HEK293 (cell line): ENCODE data around the gene ALOX5.
"Not testable (repeated sequence)": the region's sequence is repeated elsewhere in the genome, so short reads cannot be mapped to it uniquely, and the experiment has no call there.

Source experiments
- CTCF ChIA-PET: fragments of 350-600 bp; formaldehyde crosslinking; extraction: SDS; loops from one replicate; lab custom pipeline; 2021; ENCODE audit warnings: antibody characterized with exemption; lab: Yijun Ruan, JAX
- POLR2A ChIA-PET: fragments of 300-600 bp; formaldehyde crosslinking; extraction: SDS; loops from one replicate; lab custom pipeline; 2020; ENCODE audit warnings: antibody characterized with exemption, inconsistent platforms; lab: Yijun Ruan, JAX
- H3K27ac ChIP-seq: fragments of 200-500 bp; sonication (Bioruptor generic); 2 replicates; pipeline ENCODE4 v1.5.1; 2014; ENCODE audit warnings: low read depth, low read length, control low read depth, inconsistent platforms; ENCODE audit errors: extremely low read depth
- H3K36me3 ChIP-seq, 2 experiments: fragments of 200-500 bp in 1 of 2; sonication (Bioruptor generic) in 1 of 2; 1 replicate in 1 of 2; 2 replicates in 1 of 2; pipeline ENCODE4 v1.5.1; 2014 to 2017; ENCODE audit warnings: inconsistent platforms in 2 of 2, low read length in 2 of 2; ENCODE audit not compliant: control insufficient read depth in 2 of 2, insufficient read depth in 1 of 2
- H3K4me1 ChIP-seq: fragments of 200-500 bp; sonication (Bioruptor generic); 2 replicates; pipeline ENCODE4 v1.5.1; 2014; ENCODE audit warnings: mild to moderate bottlenecking, low read length, inconsistent platforms; ENCODE audit not compliant: control insufficient read depth, insufficient read depth
- H3K4me3 ChIP-seq: 2 replicates; pipeline ENCODE4 v1.5.1; 2011; ENCODE audit warnings: low read depth, mild to moderate bottlenecking, control low read depth, low read length, moderate library complexity
- H3K9me3 ChIP-seq: fragments of 200-500 bp; sonication (Bioruptor generic); 2 replicates; pipeline ENCODE4 v1.5.1; 2014; ENCODE audit warnings: low read depth, low read length, inconsistent platforms; ENCODE audit not compliant: control insufficient read depth, insufficient read depth
- FEZF1 ChIP-seq: fragments of 450-650 bp; formaldehyde crosslinking; IDR thresholded peaks from 2 replicates; pipeline ENCODE4 v1.5.1; 2016; ENCODE audit warnings: missing biosample characterization, missing genetic modification characterization
- GLIS1 ChIP-seq: fragments of 450-650 bp; formaldehyde crosslinking; IDR thresholded peaks from 2 replicates; pipeline ENCODE4 v1.5.1; 2016; ENCODE audit warnings: missing biosample characterization, missing genetic modification characterization
- MEIS1 ChIP-seq: sonication (generic); formaldehyde crosslinking; IDR thresholded peaks from 2 replicates; pipeline ENCODE4 v1.8.1; 2022; ENCODE audit warnings: missing genetic modification reagents, mild to moderate bottlenecking, borderline replicate concordance
- SP7 ChIP-seq: fragments of 450-650 bp; formaldehyde crosslinking; IDR thresholded peaks from 2 replicates; pipeline ENCODE4 v1.5.1; 2016; ENCODE audit warnings: missing biosample characterization, missing genetic modification characterization
- ZBTB6 ChIP-seq: fragments of 450-650 bp; formaldehyde crosslinking; IDR thresholded peaks from 2 replicates; pipeline ENCODE4 v1.5.1; 2017; ENCODE audit warnings: missing biosample characterization, missing genetic modification characterization
- ZEB2 ChIP-seq: fragments of 450-650 bp; formaldehyde crosslinking; IDR thresholded peaks from 2 replicates; pipeline ENCODE4 v1.5.1; 2016; ENCODE audit warnings: missing biosample characterization, missing genetic modification characterization
- ZNF121 ChIP-seq: fragments of 450-650 bp; formaldehyde crosslinking; IDR thresholded peaks from 2 replicates; pipeline ENCODE4 v1.5.1; 2016; ENCODE audit warnings: missing biosample characterization, missing genetic modification characterization
- ZNF146 ChIP-seq: fragments of 450-650 bp; formaldehyde crosslinking; IDR thresholded peaks from 2 replicates; pipeline ENCODE4 v1.5.1; 2016; ENCODE audit warnings: missing biosample characterization, missing genetic modification characterization
- ZNF24 ChIP-seq: fragments of 450-650 bp; formaldehyde crosslinking; IDR thresholded peaks from 2 replicates; pipeline ENCODE4 v1.5.1; 2016; ENCODE audit warnings: missing biosample characterization, missing genetic modification characterization
- ZNF335 ChIP-seq: fragments of 450-650 bp; formaldehyde crosslinking; conservative IDR thresholded peaks from 2 replicates; pipeline ENCODE4 v1.5.1; 2016; ENCODE audit warnings: missing biosample characterization, missing genetic modification characterization
- ZNF341 ChIP-seq: fragments of 450-650 bp; formaldehyde crosslinking; IDR thresholded peaks from 2 replicates; pipeline ENCODE4; 2016; ENCODE audit warnings: low read depth, missing biosample characterization, missing genetic modification characterization
- ZNF747 ChIP-seq: fragments of 450-650 bp; formaldehyde crosslinking; IDR thresholded peaks from 2 replicates; pipeline ENCODE4 v1.5.1; 2016; ENCODE audit warnings: missing biosample characterization, missing genetic modification characterization
- TF ChIP-seq, protein P1 (sequence below): fragments of 450-650 bp; formaldehyde crosslinking; optimal IDR thresholded peaks from 2 replicates; pipeline ENCODE3; 2016; ENCODE audit warnings: missing biosample characterization, mild to moderate bottlenecking, missing genetic modification characterization
- TF ChIP-seq, protein P2 (sequence below): fragments of 450-650 bp; formaldehyde crosslinking; IDR thresholded peaks from 2 replicates; pipeline ENCODE4 v1.5.1; 2016; ENCODE audit warnings: missing biosample characterization, missing genetic modification characterization
- TF ChIP-seq, protein P3 (sequence below): fragments of 450-650 bp; IDR thresholded peaks from 2 replicates; pipeline ENCODE4 v1.5.1; 2018; ENCODE audit warnings: missing biosample characterization, missing genetic modification characterization
- TF ChIP-seq, protein P4 (sequence below): fragments of 450-650 bp; formaldehyde crosslinking; IDR thresholded peaks from 2 replicates; pipeline ENCODE4 v1.5.1; 2016; ENCODE audit warnings: missing biosample characterization, missing genetic modification characterization
- TF ChIP-seq, protein P5 (sequence below): fragments of 450-650 bp; formaldehyde crosslinking; IDR thresholded peaks from 2 replicates; pipeline ENCODE4 v1.5.1; 2017; ENCODE audit warnings: missing biosample characterization, mild to moderate bottlenecking, missing genetic modification characterization, moderate library complexity
- TF ChIP-seq, protein P6 (sequence below): fragments of 450-650 bp; formaldehyde crosslinking; IDR thresholded peaks from 2 replicates; pipeline ENCODE4 v1.5.1; 2016; ENCODE audit warnings: missing biosample characterization, missing genetic modification characterization

The ALOX5 gene

GRCh38 chr10:45361983-45362799 is 11.8 kb upstream of the ALOX5 start:
- H3K27ac ChIP-seq, H3K4me3 ChIP-seq: not testable (repeated sequence)
- TF ChIP-seq FEZF1 (peak; percentile 21; the same call in 1 of the 2 replicates), GLIS1 (tag by site-specific recombination) (0 out of 2 replicates have a peak, but pooled peaks have one; percentile 13), ZNF341 (peak; percentile 43; the same call in 1 of the 2 replicates), ZBTB6 (tag by site-specific recombination) (0 out of 2 replicates have a peak, but pooled peaks have one; percentile 1)
- TF ChIP-seq, protein P1, sequence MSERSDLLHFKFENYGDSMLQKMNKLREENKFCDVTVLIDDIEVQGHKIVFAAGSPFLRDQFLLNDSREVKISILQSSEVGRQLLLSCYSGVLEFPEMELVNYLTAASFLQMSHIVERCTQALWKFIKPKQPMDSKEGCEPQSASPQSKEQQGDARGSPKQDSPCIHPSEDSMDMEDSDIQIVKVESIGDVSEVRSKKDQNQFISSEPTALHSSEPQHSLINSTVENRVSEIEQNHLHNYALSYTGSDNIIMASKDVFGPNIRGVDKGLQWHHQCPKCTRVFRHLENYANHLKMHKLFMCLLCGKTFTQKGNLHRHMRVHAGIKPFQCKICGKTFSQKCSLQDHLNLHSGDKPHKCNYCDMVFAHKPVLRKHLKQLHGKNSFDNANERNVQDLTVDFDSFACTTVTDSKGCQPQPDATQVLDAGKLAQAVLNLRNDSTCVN, result peak; percentile 54
- TF ChIP-seq, all 188 proteins: peak for 5; not testable (repeated sequence) for 183
- H3K4me1 ChIP-seq, H3K9me3 ChIP-seq, POLR2A ChIA-PET, H3K36me3 ChIP-seq, CTCF ChIA-PET: not testable (repeated sequence)

- CTCF ChIA-PET, result interaction anchor here (0.7 kb wide), 1 partner anchor 418 kb away, joined by 3 read pairs; no protein-coding TSS in a partner anchor
- POLR2A ChIA-PET, H3K9me3 ChIP-seq, H3K36me3 ChIP-seq, H3K27ac ChIP-seq, H3K4me1 ChIP-seq, H3K4me3 ChIP-seq: not testable (repeated sequence)
- TF ChIP-seq, protein P2, sequence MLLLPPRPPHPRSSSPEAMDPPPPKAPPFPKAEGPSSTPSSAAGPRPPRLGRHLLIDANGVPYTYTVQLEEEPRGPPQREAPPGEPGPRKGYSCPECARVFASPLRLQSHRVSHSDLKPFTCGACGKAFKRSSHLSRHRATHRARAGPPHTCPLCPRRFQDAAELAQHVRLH (tag by site-specific recombination), result 0 out of 2 replicates have a peak, but pooled peaks have one; percentile 16
- TF ChIP-seq ZNF146, result peak; percentile 88
Measured at GRCh38 chr10:45367643-45368042, 6.4 kb upstream of the ALOX5 start.

DNA sequence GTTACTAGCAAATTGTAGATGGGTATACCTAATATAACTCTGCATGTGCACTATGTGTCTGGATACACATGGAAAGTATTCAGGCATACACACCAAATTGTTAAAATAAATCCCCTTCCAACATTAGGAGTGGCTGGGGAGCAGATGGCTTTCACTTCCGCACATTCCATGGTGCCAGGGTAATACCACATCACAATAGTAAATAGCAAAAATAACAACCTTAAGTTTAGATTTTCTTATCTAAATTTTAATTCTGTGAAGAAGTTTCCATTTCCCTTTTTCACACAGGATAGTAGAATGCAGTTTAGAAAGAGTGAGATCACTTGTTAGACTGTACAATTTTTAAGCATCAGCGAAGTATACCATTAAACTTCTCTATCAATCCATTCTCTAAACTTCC is 5.8 kb upstream of the ALOX5 start:
- Histone ChIP-seq H3K36me3 (no peaks in the 10 kb centered on the region), H3K4me3 (no peak overlapping the region), H3K27ac (no peak overlapping the region), H3K9me3 (no peaks in the 10 kb centered on the region), H3K4me1 (no peaks in the 10 kb centered on the region)
- ChIA-PET CTCF (no interaction called here), POLR2A (no interaction called here)
- TF ChIP-seq, protein P3, sequence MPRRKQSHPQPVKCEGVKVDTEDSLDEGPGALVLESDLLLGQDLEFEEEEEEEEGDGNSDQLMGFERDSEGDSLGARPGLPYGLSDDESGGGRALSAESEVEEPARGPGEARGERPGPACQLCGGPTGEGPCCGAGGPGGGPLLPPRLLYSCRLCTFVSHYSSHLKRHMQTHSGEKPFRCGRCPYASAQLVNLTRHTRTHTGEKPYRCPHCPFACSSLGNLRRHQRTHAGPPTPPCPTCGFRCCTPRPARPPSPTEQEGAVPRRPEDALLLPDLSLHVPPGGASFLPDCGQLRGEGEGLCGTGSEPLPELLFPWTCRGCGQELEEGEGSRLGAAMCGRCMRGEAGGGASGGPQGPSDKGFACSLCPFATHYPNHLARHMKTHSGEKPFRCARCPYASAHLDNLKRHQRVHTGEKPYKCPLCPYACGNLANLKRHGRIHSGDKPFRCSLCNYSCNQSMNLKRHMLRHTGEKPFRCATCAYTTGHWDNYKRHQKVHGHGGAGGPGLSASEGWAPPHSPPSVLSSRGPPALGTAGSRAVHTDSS (tag by site-specific recombination), result no peak
- no peak for TF ChIP-seq ZNF121
- TF ChIP-seq ZNF747 (tag by site-specific recombination), result no peak
- TF ChIP-seq ZNF24, result no peak
- TF ChIP-seq, protein P4, sequence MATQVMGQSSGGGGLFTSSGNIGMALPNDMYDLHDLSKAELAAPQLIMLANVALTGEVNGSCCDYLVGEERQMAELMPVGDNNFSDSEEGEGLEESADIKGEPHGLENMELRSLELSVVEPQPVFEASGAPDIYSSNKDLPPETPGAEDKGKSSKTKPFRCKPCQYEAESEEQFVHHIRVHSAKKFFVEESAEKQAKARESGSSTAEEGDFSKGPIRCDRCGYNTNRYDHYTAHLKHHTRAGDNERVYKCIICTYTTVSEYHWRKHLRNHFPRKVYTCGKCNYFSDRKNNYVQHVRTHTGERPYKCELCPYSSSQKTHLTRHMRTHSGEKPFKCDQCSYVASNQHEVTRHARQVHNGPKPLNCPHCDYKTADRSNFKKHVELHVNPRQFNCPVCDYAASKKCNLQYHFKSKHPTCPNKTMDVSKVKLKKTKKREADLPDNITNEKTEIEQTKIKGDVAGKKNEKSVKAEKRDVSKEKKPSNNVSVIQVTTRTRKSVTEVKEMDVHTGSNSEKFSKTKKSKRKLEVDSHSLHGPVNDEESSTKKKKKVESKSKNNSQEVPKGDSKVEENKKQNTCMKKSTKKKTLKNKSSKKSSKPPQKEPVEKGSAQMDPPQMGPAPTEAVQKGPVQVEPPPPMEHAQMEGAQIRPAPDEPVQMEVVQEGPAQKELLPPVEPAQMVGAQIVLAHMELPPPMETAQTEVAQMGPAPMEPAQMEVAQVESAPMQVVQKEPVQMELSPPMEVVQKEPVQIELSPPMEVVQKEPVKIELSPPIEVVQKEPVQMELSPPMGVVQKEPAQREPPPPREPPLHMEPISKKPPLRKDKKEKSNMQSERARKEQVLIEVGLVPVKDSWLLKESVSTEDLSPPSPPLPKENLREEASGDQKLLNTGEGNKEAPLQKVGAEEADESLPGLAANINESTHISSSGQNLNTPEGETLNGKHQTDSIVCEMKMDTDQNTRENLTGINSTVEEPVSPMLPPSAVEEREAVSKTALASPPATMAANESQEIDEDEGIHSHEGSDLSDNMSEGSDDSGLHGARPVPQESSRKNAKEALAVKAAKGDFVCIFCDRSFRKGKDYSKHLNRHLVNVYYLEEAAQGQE (tag by site-specific recombination), result no peak
- no peak for TF ChIP-seq ZEB2
- no peak for TF ChIP-seq ZNF335 (tag by site-specific recombination)
- TF ChIP-seq MEIS1 (CRISPR knock-in tag), result no peak
- TF ChIP-seq ZBTB6 (tag by site-specific recombination), result no peak
- TF ChIP-seq, protein P5, sequence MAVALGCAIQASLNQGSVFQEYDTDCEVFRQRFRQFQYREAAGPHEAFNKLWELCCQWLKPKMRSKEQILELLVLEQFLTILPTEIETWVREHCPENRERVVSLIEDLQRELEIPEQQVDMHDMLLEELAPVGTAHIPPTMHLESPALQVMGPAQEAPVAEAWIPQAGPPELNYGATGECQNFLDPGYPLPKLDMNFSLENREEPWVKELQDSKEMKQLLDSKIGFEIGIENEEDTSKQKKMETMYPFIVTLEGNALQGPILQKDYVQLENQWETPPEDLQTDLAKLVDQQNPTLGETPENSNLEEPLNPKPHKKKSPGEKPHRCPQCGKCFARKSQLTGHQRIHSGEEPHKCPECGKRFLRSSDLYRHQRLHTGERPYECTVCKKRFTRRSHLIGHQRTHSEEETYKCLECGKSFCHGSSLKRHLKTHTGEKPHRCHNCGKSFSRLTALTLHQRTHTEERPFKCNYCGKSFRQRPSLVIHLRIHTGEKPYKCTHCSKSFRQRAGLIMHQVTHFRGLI (tag by site-specific recombination), result no peak
- TF ChIP-seq, protein P6, sequence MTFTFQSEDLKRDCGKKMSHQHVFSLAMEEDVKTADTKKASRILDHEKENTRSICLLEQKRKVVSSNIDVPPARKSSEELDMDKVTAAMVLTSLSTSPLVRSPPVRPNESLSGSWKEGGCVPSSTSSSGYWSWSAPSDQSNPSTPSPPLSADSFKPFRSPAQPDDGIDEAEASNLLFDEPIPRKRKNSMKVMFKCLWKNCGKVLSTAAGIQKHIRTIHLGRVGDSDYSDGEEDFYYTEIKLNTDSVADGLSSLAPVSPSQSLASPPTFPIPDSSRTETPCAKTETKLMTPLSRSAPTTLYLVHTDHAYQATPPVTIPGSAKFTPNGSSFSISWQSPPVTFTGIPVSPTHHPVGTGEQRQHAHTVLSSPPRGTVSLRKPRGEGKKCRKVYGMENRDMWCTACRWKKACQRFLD, result no peak
- TF ChIP-seq SP7 (tag by site-specific recombination), result no peak
